ENCODE results near the gene AGAP1. TPM values are rescaled to one million over a fixed set of nuclear protein-coding genes. Genes with fewer than 3 reads are reported as not detected.

AGAP1 gene
- total and polyA plus RNA-seq, 9 donors = 5.7 to 32.2 (median 20.2) TPM

DNA sequence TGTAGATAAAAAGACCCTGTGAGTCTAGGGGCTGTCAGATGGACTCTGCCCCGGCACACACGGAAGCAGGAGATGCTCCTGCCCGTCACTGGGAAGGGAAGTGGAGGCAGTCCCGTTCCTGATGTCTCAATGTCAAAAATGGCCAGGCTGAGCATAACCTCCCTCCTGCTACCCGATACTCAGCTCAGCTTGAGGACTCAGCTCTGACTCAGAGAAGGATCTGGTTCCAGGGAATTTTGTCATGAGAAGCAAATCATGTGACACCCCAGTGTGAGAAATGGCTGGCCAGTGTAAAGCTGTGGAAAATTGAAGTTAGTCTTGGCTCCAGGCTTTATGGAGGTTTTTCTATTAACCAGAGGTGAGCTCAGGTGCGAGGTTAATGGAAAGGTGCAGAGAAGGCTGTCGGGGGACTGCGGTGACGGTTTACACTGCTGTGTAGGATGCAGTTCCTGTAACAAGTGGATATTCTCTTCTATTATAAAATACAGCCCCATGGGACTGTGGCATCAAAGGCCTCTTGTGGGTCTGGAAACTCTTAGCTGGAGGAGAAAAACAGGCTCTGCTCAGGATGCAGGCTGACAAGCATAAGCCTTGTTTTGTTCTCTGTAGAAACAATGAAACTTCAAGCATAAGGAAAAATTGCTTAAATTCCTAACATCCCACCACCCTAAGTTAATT is 24.7 kb upstream of the AGAP1 start:
- no peaks in the 10 kb centered on the region for H3K4me1 ChIP-seq (ENCODE audit: insufficient read depth)
- intact Hi-C loops (cut with DNase I) = no loop called here
- no peak overlapping the region for H3K27ac ChIP-seq
- H3K27me3 ChIP-seq = no peaks in the 10 kb centered on the region
- H3K9me3 ChIP-seq = no peaks in the 10 kb centered on the region
- H3K36me3 ChIP-seq = no peaks in the 10 kb centered on the region
- no peak overlapping the region for H3K4me3 ChIP-seq
- 42 to 45% (median 44%) methylated on average over 9 of the region's 9 CpGs for WGBS, 3 donors
- peak in 1 of 5 donors; percentile 21 for DNase-seq
- TF ChIP-seq EP300 (IDR thresholded peaks at IDR 0.05) (no peak), POLR2A (IDR thresholded peaks at IDR 0.05) (no peak)
- TF ChIP-seq, protein P1, sequence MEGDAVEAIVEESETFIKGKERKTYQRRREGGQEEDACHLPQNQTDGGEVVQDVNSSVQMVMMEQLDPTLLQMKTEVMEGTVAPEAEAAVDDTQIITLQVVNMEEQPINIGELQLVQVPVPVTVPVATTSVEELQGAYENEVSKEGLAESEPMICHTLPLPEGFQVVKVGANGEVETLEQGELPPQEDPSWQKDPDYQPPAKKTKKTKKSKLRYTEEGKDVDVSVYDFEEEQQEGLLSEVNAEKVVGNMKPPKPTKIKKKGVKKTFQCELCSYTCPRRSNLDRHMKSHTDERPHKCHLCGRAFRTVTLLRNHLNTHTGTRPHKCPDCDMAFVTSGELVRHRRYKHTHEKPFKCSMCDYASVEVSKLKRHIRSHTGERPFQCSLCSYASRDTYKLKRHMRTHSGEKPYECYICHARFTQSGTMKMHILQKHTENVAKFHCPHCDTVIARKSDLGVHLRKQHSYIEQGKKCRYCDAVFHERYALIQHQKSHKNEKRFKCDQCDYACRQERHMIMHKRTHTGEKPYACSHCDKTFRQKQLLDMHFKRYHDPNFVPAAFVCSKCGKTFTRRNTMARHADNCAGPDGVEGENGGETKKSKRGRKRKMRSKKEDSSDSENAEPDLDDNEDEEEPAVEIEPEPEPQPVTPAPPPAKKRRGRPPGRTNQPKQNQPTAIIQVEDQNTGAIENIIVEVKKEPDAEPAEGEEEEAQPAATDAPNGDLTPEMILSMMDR (IDR thresholded peaks at IDR 0.05) = no peak

DNA sequence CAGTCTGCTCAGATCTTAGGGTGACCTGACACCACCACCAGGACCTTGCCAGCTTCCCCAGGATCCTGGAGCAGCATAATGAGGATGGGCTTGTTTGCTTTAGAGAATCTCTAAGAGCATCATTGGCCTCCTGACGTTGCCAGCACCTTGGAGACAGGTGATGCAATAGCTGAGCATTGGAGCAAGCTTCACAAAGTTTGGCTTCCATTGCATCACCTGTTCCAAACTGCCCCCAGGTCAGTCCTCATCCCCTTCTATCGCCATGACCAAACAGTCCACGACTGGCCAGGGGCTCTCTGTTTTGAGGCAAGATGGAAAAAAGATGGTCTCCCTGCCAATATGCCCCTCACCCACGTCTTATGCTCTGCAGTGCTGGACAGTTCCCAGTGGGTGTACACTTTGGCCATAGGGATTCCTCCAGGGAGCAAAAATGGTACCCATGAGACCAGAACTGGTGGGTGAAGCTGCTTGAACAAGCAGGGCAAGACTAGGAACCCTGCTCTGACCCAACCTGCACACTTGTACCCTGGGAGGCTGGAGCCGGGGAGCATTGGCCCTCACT is 22.6 kb upstream of the AGAP1 start:
- no peak for DNase-seq

DNA sequence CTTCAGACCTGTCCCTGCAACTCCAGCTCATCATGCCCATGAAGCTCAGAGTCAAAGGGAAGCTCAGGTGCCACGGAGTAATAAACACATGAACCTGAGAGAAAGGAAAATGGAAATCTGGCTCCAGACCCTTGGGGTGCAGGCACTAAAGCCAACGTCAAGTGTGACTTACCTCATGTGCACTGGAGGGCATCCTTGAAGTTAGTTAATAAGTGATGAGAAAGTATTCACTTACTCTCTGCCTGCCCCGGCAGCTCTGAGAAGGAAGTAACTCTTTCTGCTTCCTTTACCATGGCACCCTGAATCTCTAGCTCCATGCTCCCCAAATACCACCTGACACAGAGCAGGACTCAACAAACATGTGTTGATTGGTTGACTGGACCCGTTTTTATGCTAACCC is 21.4 kb upstream of the AGAP1 start:
- H3K27ac ChIP-seq = no peak overlapping the region
- no peaks in the 10 kb centered on the region for H3K27me3 ChIP-seq
- TF ChIP-seq EP300 (IDR thresholded peaks at IDR 0.05) (no peak), POLR2A (IDR thresholded peaks at IDR 0.05) (no peak)
- TF ChIP-seq, protein P1 (IDR thresholded peaks at IDR 0.05) = no peak
- H3K4me1 ChIP-seq (ENCODE audit: insufficient read depth) = no peaks in the 10 kb centered on the region
- intact Hi-C loops (cut with DNase I) = no loop called here
- H3K9me3 ChIP-seq = no peaks in the 10 kb centered on the region
- DNase-seq = no peak
- 74 to 83% (median 76%) methylated on average over 4 of the region's 4 CpGs for WGBS, 3 donors
- no peaks in the 10 kb centered on the region for H3K36me3 ChIP-seq
- no peak overlapping the region for H3K4me3 ChIP-seq

More for the DNA sequence above, 22.6 kb upstream of the AGAP1 start:
- H3K4me3 ChIP-seq = no peak overlapping the region
- no peaks in the 10 kb centered on the region for H3K36me3 ChIP-seq
- TF ChIP-seq POLR2A (IDR thresholded peaks at IDR 0.05) (no peak), EP300 (IDR thresholded peaks at IDR 0.05) (no peak)
- TF ChIP-seq, protein P1 (IDR thresholded peaks at IDR 0.05) = no peak
- intact Hi-C loops (cut with DNase I) = no loop called here
- H3K27ac ChIP-seq = no peak overlapping the region
- no peaks in the 10 kb centered on the region for H3K27me3 ChIP-seq
- H3K4me1 ChIP-seq (ENCODE audit: insufficient read depth) = no peaks in the 10 kb centered on the region
- H3K9me3 ChIP-seq = no peaks in the 10 kb centered on the region
- 68 to 79% (median 73%) methylated on average over 5 of the region's 5 CpGs for WGBS, 3 donors

DNA sequence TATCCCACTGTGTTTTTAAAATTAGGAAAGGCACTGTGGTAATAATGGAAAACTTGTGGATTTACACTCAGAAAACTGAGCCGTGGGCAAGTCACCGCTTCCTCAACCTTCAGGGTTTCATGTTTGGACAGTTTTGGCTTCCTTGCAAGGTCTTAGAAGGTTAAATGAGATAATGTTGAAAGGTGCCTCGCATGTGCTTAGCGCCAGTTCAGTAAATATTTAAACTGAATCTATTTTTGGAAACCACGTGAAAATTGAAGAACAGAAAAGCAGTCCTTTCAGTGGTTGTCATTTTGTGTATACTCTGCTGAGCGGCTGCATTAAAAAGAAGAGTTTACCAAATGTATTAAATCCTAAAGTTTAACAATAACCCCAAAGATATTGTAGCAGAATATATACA is 15.2 kb upstream of the AGAP1 start:
- intact Hi-C loops (cut with DNase I) = no loop called here
- no peak for TF ChIP-seq POLR2A (IDR thresholded peaks at IDR 0.05)
- no peak for TF ChIP-seq EP300 (IDR thresholded peaks at IDR 0.05)
- TF ChIP-seq, protein P1 (IDR thresholded peaks at IDR 0.05) = no peak
- WGBS, 3 donors = 12 to 31% (median 12%) methylated on average over 6 of the region's 6 CpGs
- H3K9me3 ChIP-seq = no peaks in the 10 kb centered on the region
- H3K36me3 ChIP-seq = no peaks in the 10 kb centered on the region
- no peaks in the 10 kb centered on the region for H3K27me3 ChIP-seq
- no peaks in the 10 kb centered on the region for H3K4me1 ChIP-seq (ENCODE audit: insufficient read depth)
- DNase-seq = no peak
- no peak overlapping the region for H3K27ac ChIP-seq
- no peak overlapping the region for H3K4me3 ChIP-seq
